ENCODE results near the gene CEP152.

The CEP152 gene

GRCh38 chr15:48766196-48766595 lies 44.7 kb downstream of the CEP152 start:
- DNase-seq = no peak

GRCh38 chr15:48765022-48765421 lies 45.8 kb downstream of the CEP152 start:
- no peak for DNase-seq

- no peak for DNase-seq
Observed at GRCh38 chr15:48761393-48762158, 49.3 kb downstream of the CEP152 start.

- DNase-seq = no peak
Observed at GRCh38 chr15:48759921-48760320, 50.9 kb downstream of the CEP152 start.

GRCh38 chr15:48757661-48758060 lies 53.2 kb downstream of the CEP152 start:
- no peak for DNase-seq

- no peak for DNase-seq
Observed at GRCh38 chr15:48754011-48754410, 56.9 kb downstream of the CEP152 start.

GRCh38 chr15:48751595-48751994 lies 59.3 kb downstream of the CEP152 start:
- DNase-seq = no peak

- DNase-seq = no peak
Observed at GRCh38 chr15:48748535-48748934, 62.3 kb downstream of the CEP152 start.

GRCh38 chr15:48733615-48734014 lies 77.3 kb downstream of the CEP152 start:
- no peak for DNase-seq

- no peak for DNase-seq
Observed at GRCh38 chr15:48730506-48730905, 80.4 kb downstream of the CEP152 start.

GRCh38 chr15:48723969-48724368 lies 86.9 kb downstream of the CEP152 start:
- no peak for DNase-seq

- DNase-seq = no peak
Observed at GRCh38 chr15:48722764-48723661, 87.9 kb downstream of the CEP152 start.

GRCh38 chr15:48721061-48721810 lies 89.6 kb downstream of the CEP152 start:
- no peak for DNase-seq

- no peak for DNase-seq
Observed at GRCh38 chr15:48720646-48721045, 90.2 kb downstream of the CEP152 start.

GRCh38 chr15:48719668-48720067 lies 91.2 kb downstream of the CEP152 start:
- DNase-seq = no peak

GRCh38 chr15:48718646-48719045 lies 92.2 kb downstream of the CEP152 start:
- DNase-seq = no peak

- no peak for DNase-seq
Observed at GRCh38 chr15:48717458-48717857, 93.4 kb downstream of the CEP152 start.

GRCh38 chr15:48712546-48712945 lies 98.3 kb downstream of the CEP152 start:
- DNase-seq = no peak

- DNase-seq = no peak
Observed at GRCh38 chr15:48710952-48711495, 99.8 kb downstream of the CEP152 start.

- DNase-seq = no peak
Observed at GRCh38 chr15:48708641-48709040, 102.2 kb downstream of the CEP152 start.

GRCh38 chr15:48705381-48705780 lies 105.5 kb downstream of the CEP152 start:
- no peak for DNase-seq

- no peak for DNase-seq
Observed at GRCh38 chr15:48703544-48703943, 107.3 kb downstream of the CEP152 start.
